Measurements from ENCODE around the gene POU2AF2.
"Not testable (repeated sequence)": the region's sequence is repeated elsewhere in the genome, so short reads cannot be mapped to it uniquely, and the experiment has no call there.

Gene POU2AF2

DNA sequence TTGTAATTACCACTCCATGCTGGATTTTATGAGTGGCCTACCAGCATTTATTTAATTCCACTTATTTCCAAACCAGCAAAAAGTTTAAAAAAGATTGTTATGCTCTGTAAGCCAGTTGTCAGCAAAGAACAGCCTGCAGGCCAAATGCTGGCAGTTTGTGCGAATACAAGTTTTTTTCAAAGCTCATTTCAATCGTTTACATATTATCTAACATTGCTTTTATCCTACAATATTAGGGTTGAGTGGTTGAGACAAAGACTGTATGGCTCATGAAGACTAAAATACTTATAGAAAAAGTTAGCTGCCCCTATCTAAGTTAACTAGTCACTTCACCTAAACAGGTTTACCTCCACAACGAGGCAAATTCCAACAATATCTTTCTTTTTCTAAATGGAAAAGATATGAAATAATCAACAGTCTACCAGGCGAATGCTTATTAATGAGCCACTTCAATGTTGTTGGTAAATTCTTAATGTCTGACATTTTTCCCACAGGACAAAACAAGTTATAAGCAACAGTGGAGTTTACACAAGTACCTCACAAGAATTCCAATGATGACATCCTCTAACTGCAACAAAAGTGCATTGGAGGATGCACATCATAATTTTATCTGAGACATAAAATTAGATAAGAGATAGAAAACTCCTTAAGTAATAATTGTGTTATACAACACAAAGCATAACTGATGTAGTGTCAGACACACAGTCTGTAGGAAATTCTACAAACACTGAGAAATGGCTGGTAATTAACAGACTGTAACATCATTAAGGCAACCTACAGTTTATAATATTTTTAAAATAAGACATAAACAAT, 35.8 kb upstream of the POU2AF2 start:
- TF ChIP-seq, protein P1, sequence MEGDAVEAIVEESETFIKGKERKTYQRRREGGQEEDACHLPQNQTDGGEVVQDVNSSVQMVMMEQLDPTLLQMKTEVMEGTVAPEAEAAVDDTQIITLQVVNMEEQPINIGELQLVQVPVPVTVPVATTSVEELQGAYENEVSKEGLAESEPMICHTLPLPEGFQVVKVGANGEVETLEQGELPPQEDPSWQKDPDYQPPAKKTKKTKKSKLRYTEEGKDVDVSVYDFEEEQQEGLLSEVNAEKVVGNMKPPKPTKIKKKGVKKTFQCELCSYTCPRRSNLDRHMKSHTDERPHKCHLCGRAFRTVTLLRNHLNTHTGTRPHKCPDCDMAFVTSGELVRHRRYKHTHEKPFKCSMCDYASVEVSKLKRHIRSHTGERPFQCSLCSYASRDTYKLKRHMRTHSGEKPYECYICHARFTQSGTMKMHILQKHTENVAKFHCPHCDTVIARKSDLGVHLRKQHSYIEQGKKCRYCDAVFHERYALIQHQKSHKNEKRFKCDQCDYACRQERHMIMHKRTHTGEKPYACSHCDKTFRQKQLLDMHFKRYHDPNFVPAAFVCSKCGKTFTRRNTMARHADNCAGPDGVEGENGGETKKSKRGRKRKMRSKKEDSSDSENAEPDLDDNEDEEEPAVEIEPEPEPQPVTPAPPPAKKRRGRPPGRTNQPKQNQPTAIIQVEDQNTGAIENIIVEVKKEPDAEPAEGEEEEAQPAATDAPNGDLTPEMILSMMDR (IDR thresholded peaks at IDR 0.05; ENCODE audit: low read depth, low read length, missing control alignments): no peak
- no peak for DNase-seq (ENCODE audit: extremely low read depth, low read depth)
- no peak overlapping the region for H3K4me3 ChIP-seq (replicated peaks; ENCODE audit: low read depth, low read length)

- TF ChIP-seq, protein P1 (IDR thresholded peaks at IDR 0.05; ENCODE audit: low read depth, low read length, missing control alignments): no peak
- DNase-seq (ENCODE audit: extremely low read depth, low read depth): no peak
- no peak overlapping the region for H3K4me3 ChIP-seq (replicated peaks; ENCODE audit: low read depth, low read length)
These were observed 32.3 kb upstream of the POU2AF2 start for GRCh38 chr11:111213256-111213655.

DNA sequence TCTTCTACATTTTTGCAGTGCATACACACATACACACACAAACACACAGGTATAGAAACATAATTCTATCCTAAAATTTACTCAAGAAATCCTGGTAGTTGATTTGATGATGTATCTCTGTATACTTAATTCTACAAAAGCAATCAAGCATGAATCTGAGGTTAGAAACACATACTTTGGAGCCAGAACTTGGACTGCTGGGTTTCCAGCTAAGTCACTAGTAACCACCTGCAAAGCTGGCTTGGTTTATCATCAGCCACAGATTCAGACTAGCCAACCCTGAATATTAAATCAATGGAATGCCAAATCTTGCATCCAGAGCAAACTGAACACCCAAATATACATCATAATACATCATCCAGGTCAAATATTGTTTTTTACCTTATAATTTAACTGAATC, 24.8 kb upstream of the POU2AF2 start:
- H3K4me3 ChIP-seq (replicated peaks; ENCODE audit: low read depth, low read length): no peak overlapping the region
- DNase-seq (ENCODE audit: extremely low read depth, low read depth): no peak
- TF ChIP-seq, protein P1 (IDR thresholded peaks at IDR 0.05; ENCODE audit: low read depth, low read length, missing control alignments): no peak

- TF ChIP-seq, protein P1 (IDR thresholded peaks at IDR 0.05; ENCODE audit: low read depth, low read length, missing control alignments): no peak
- H3K4me3 ChIP-seq (replicated peaks; ENCODE audit: low read depth, low read length): no peak overlapping the region
These were observed 24.3 kb upstream of the POU2AF2 start for GRCh38 chr11:111221208-111221607.

DNA sequence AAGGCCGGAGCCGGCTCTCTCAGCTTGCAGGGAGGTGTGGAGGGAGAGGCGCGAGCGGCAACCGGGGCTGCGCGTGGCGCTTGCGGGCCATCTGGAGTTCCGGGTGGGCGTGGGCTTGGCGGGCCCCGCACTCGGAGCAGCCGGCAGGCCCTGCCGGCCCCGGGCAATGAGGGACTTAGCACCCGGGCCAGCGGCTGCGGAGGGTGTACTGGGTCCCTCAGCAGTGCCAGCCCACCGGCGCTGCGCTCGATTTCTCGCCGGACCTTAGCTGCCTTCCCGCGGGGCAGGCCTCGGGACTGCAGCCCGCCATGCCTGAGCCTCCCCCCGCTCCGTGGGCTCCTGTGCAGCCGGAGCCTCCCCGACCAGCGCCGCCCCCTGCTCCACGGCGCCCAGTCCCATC, 23.6 kb upstream of the POU2AF2 start:
- H3K4me3 ChIP-seq (replicated peaks; ENCODE audit: low read depth, low read length); DNase-seq (ENCODE audit: extremely low read depth, low read depth): not testable (repeated sequence)

More at GRCh38 chr11:111221208-111221607, 24.3 kb upstream of the POU2AF2 start:
- no peak for DNase-seq (ENCODE audit: extremely low read depth, low read depth)

DNA sequence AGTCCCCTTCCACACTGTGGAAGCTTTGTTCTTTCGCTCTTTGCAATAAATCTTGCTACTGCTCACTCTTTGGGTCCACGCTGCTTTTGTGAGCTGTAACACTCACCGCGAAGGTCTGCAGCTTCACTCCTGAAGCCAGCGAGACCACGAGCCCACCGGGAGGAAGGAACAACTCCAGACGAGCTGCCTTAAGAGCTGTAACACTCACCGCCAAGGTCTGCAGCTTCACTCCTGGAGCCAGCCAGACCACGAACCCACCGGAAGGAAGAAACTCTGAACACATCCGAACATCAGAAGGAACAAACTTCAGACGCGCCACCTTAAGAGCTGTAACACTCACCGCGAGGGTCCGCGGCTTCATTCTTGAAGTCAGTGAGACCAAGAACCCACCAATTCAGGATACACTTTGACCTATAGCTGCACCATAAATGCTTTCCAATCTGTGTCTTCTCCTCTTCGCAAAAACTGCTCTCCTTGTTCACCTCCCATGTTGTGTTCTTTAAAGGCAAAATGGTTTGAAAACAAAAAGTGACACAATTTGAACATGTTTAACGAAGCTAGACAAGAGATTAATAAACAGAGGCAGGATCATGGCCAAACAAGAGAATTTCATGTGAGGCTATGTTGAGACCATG, 22.6 kb upstream of the POU2AF2 start:
- not testable (repeated sequence) for DNase-seq (ENCODE audit: extremely low read depth, low read depth); H3K4me3 ChIP-seq (replicated peaks; ENCODE audit: low read depth, low read length)

DNA sequence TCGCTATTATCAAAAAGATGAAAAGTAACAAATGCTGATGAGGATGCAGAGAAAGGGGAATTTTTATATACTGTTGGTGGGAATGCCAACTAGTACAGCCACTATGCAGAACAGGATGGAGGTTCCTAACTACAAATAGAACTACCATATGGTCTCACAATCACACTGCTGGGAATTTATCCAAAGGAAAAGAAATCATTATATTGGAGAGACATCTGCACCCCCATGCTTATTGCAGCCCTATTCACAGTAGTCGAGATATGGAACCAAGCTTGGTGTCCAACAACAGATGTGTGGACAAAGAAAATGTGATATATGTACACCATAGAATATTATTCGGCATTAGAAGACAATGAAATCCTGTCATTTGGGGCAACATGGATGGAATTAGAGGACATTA, 19.6 kb upstream of the POU2AF2 start:
- H3K4me3 ChIP-seq (replicated peaks; ENCODE audit: low read depth, low read length): no peak overlapping the region
- DNase-seq (ENCODE audit: extremely low read depth, low read depth): no peak
- TF ChIP-seq, protein P1 (IDR thresholded peaks at IDR 0.05; ENCODE audit: low read depth, low read length, missing control alignments): no peak

Data from HFF-Myc (cell line).